HEK293 (cell line): ENCODE measurements around the gene RIC8A.

ENCODE experiments used
- ZNF121 ChIP-seq: fragments of 450-650 bp; formaldehyde crosslinking; IDR thresholded peaks from 2 replicates; pipeline ENCODE4 v1.5.1; 2016; ENCODE audit warnings: missing biosample characterization, missing genetic modification characterization
- ZNF24 ChIP-seq: fragments of 450-650 bp; formaldehyde crosslinking; IDR thresholded peaks from 2 replicates; pipeline ENCODE4 v1.5.1; 2016; ENCODE audit warnings: missing biosample characterization, missing genetic modification characterization
- ZNF391 ChIP-seq: fragments of 450-650 bp; formaldehyde crosslinking; IDR thresholded peaks from 2 replicates; pipeline ENCODE4 v1.5.1; 2016; ENCODE audit warnings: low read depth, missing biosample characterization, missing genetic modification characterization, borderline replicate concordance
- ZNF501 ChIP-seq: fragments of 450-650 bp; formaldehyde crosslinking; IDR thresholded peaks from 2 replicates; pipeline ENCODE4 v1.5.1; 2016; ENCODE audit warnings: missing biosample characterization, missing genetic modification characterization
- ZNF529 ChIP-seq: fragments of 450-650 bp; formaldehyde crosslinking; IDR thresholded peaks from 2 replicates; pipeline ENCODE4 v1.5.1; 2017; ENCODE audit warnings: missing genetic modification characterization, missing biosample characterization; ENCODE audit not compliant: insufficient replicate concordance
- ZNF654 ChIP-seq: fragments of 450-650 bp; formaldehyde crosslinking; IDR thresholded peaks from 2 replicates; pipeline ENCODE4 v1.5.1; 2016; ENCODE audit warnings: low read depth, missing biosample characterization, missing genetic modification characterization
- TF ChIP-seq, protein P1 (sequence below): fragments of 450-650 bp; formaldehyde crosslinking; IDR thresholded peaks from 2 replicates; pipeline ENCODE4 v1.5.1; 2016; ENCODE audit warnings: missing biosample characterization, missing genetic modification characterization
- TF ChIP-seq, protein P2 (sequence below): fragments of 450-650 bp; formaldehyde crosslinking; conservative IDR thresholded peaks from 2 replicates; pipeline ENCODE4 v1.5.1; 2016; ENCODE audit warnings: low read depth, missing biosample characterization, missing genetic modification characterization
- TF ChIP-seq, protein P3 (sequence below): fragments of 450-650 bp; formaldehyde crosslinking; IDR thresholded peaks from 2 replicates; pipeline ENCODE4 v1.5.1; 2016; ENCODE audit warnings: missing biosample characterization, missing genetic modification characterization, low read depth
- TF ChIP-seq, protein P4 (sequence below): fragments of 450-650 bp; formaldehyde crosslinking; IDR thresholded peaks from 2 replicates; pipeline ENCODE4 v1.5.1; 2016; ENCODE audit warnings: missing biosample characterization, missing genetic modification characterization
- TF ChIP-seq, protein P5 (sequence below): fragments of 450-650 bp; formaldehyde crosslinking; IDR thresholded peaks from 2 replicates; pipeline ENCODE4 v1.5.1; 2016; ENCODE audit warnings: missing biosample characterization, missing genetic modification characterization

DNA sequence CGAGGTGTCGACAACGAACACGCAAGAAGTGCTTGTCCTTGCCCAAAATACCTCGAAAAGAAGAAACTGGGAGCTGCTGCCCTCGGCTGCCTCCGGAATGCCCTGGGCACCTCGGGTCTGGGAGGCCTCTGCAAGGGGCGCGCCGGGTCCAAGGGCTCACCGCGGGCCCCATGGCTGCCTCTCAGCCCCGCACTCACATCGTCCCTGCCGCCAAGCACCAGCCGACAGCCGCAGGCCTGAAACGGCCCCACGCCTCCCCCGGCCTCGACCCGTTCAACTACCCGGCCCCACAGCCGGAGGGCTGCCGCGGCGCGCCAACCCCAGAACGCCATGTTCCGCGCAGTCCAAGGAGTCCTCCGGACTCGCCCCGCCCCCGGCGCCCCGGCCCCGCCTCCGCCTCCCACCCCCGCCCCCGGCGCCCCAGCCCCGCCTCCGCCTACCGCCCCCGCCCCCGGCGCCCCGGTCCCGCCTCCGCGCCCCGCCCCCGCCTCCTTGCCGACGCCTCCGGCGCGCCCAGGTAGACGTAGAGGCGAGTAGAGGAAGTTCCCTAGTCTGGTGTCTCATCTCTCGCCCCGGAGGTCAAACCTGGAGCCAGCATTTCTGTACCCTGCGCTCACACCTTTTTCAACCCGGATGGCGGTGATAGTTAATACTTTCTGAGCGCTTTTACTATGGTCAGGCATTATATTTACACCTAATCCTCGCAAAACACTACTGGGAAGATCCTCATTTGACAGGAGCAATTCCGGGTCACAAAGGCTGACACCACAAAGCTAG is 28.7 kb downstream of the RIC8A start, which contains the start of gene SIRT3:
- TF ChIP-seq, protein P1, sequence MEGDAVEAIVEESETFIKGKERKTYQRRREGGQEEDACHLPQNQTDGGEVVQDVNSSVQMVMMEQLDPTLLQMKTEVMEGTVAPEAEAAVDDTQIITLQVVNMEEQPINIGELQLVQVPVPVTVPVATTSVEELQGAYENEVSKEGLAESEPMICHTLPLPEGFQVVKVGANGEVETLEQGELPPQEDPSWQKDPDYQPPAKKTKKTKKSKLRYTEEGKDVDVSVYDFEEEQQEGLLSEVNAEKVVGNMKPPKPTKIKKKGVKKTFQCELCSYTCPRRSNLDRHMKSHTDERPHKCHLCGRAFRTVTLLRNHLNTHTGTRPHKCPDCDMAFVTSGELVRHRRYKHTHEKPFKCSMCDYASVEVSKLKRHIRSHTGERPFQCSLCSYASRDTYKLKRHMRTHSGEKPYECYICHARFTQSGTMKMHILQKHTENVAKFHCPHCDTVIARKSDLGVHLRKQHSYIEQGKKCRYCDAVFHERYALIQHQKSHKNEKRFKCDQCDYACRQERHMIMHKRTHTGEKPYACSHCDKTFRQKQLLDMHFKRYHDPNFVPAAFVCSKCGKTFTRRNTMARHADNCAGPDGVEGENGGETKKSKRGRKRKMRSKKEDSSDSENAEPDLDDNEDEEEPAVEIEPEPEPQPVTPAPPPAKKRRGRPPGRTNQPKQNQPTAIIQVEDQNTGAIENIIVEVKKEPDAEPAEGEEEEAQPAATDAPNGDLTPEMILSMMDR (tag by site-specific recombination) = no peak
- TF ChIP-seq ZNF391 (tag by site-specific recombination) (no peak), ZNF654 (tag by site-specific recombination) (no peak), ZNF529 (tag by site-specific recombination) (no peak), ZNF121 (tag by site-specific recombination) (no peak), ZNF24 (tag by site-specific recombination) (no peak), ZNF501 (tag by site-specific recombination) (peak; percentile 25; the same call in 1 of the 2 replicates)
- TF ChIP-seq, protein P2, sequence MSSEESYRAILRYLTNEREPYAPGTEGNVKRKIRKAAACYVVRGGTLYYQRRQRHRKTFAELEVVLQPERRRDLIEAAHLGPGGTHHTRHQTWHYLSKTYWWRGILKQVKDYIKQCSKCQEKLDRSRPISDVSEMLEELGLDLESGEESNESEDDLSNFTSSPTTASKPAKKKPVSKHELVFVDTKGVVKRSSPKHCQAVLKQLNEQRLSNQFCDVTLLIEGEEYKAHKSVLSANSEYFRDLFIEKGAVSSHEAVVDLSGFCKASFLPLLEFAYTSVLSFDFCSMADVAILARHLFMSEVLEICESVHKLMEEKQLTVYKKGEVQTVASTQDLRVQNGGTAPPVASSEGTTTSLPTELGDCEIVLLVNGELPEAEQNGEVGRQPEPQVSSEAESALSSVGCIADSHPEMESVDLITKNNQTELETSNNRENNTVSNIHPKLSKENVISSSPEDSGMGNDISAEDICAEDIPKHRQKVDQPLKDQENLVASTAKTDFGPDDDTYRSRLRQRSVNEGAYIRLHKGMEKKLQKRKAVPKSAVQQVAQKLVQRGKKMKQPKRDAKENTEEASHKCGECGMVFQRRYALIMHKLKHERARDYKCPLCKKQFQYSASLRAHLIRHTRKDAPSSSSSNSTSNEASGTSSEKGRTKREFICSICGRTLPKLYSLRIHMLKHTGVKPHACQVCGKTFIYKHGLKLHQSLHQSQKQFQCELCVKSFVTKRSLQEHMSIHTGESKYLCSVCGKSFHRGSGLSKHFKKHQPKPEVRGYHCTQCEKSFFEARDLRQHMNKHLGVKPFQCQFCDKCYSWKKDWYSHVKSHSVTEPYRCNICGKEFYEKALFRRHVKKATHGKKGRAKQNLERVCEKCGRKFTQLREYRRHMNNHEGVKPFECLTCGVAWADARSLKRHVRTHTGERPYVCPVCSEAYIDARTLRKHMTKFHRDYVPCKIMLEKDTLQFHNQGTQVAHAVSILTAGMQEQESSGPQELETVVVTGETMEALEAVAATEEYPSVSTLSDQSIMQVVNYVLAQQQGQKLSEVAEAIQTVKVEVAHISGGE (tag by site-specific recombination) = peak; percentile 96; the same call in 1 of the 2 replicates
- TF ChIP-seq, protein P3, sequence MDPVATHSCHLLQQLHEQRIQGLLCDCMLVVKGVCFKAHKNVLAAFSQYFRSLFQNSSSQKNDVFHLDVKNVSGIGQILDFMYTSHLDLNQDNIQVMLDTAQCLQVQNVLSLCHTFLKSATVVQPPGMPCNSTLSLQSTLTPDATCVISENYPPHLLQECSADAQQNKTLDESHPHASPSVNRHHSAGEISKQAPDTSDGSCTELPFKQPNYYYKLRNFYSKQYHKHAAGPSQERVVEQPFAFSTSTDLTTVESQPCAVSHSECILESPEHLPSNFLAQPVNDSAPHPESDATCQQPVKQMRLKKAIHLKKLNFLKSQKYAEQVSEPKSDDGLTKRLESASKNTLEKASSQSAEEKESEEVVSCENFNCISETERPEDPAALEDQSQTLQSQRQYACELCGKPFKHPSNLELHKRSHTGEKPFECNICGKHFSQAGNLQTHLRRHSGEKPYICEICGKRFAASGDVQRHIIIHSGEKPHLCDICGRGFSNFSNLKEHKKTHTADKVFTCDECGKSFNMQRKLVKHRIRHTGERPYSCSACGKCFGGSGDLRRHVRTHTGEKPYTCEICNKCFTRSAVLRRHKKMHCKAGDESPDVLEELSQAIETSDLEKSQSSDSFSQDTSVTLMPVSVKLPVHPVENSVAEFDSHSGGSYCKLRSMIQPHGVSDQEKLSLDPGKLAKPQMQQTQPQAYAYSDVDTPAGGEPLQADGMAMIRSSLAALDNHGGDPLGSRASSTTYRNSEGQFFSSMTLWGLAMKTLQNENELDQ (tag by site-specific recombination) = no peak
- TF ChIP-seq, protein P4, sequence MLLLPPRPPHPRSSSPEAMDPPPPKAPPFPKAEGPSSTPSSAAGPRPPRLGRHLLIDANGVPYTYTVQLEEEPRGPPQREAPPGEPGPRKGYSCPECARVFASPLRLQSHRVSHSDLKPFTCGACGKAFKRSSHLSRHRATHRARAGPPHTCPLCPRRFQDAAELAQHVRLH (tag by site-specific recombination) = no peak
- TF ChIP-seq, protein P5, sequence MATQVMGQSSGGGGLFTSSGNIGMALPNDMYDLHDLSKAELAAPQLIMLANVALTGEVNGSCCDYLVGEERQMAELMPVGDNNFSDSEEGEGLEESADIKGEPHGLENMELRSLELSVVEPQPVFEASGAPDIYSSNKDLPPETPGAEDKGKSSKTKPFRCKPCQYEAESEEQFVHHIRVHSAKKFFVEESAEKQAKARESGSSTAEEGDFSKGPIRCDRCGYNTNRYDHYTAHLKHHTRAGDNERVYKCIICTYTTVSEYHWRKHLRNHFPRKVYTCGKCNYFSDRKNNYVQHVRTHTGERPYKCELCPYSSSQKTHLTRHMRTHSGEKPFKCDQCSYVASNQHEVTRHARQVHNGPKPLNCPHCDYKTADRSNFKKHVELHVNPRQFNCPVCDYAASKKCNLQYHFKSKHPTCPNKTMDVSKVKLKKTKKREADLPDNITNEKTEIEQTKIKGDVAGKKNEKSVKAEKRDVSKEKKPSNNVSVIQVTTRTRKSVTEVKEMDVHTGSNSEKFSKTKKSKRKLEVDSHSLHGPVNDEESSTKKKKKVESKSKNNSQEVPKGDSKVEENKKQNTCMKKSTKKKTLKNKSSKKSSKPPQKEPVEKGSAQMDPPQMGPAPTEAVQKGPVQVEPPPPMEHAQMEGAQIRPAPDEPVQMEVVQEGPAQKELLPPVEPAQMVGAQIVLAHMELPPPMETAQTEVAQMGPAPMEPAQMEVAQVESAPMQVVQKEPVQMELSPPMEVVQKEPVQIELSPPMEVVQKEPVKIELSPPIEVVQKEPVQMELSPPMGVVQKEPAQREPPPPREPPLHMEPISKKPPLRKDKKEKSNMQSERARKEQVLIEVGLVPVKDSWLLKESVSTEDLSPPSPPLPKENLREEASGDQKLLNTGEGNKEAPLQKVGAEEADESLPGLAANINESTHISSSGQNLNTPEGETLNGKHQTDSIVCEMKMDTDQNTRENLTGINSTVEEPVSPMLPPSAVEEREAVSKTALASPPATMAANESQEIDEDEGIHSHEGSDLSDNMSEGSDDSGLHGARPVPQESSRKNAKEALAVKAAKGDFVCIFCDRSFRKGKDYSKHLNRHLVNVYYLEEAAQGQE (tag by site-specific recombination) = 0 out of 2 replicates have a peak, but pooled peaks have one; percentile 11
